Measurements from ENCODE around the gene EPB41L5.

DNA sequence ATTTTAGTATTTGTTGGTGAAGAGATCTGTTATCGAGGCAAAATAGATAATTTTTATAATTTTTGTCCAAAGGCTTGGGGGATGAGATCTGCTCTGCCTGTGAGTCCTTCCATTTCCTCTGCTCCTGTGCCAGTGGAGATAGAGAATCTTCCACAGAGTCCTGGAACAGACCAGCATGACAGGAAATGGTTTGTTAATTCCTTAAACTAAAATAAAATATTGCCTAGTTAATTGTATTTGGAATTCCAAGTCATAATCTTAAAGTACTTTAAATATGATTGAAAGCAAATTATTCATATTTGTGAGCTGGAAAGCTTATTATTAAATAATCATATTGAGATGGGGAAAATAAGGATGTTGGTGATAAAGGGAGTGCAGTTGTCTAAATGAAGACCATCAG, 87.8 kb downstream of the EPB41L5 start:
- TF ChIP-seq BHLHE40 (IDR thresholded peaks at IDR 0.05; ENCODE audit: borderline replicate concordance) (no peak), FOXM1 (IDR thresholded peaks at IDR 0.05; ENCODE audit: borderline replicate concordance) (no peak), ELF4 (IDR thresholded peaks at IDR 0.05) (no peak), SP1 (IDR thresholded peaks at IDR 0.05) (no peak)

Data from HEK293T (cell line).